ENCODE measurements around the gene PGAM5. TPM values are rescaled to one million over a fixed set of nuclear protein-coding genes. Genes with fewer than 3 reads are reported as not detected.

Gene PGAM5
- total RNA-seq, 1 experiment from 2014 or later = 101 TPM

- Mint-ChIP-seq H3K36me3 (ENCODE audit: insufficient read depth, unreplicated experiment) (peaks cover 99% of the 10 kb centered on the region), H3K27ac (ENCODE audit: unreplicated experiment) (no peak overlapping the region), H3K4me3 (ENCODE audit: low read depth, unreplicated experiment) (no peak overlapping the region), H3K4me1 (ENCODE audit: low read depth, unreplicated experiment) (peaks cover 17% of the 10 kb centered on the region), H3K27me3 (ENCODE audit: unreplicated experiment) (no peaks in the 10 kb centered on the region), H3K9me3 (ENCODE audit: low read depth, unreplicated experiment) (peaks cover 3% of the 10 kb centered on the region)
- TF ChIP-seq, protein P1, sequence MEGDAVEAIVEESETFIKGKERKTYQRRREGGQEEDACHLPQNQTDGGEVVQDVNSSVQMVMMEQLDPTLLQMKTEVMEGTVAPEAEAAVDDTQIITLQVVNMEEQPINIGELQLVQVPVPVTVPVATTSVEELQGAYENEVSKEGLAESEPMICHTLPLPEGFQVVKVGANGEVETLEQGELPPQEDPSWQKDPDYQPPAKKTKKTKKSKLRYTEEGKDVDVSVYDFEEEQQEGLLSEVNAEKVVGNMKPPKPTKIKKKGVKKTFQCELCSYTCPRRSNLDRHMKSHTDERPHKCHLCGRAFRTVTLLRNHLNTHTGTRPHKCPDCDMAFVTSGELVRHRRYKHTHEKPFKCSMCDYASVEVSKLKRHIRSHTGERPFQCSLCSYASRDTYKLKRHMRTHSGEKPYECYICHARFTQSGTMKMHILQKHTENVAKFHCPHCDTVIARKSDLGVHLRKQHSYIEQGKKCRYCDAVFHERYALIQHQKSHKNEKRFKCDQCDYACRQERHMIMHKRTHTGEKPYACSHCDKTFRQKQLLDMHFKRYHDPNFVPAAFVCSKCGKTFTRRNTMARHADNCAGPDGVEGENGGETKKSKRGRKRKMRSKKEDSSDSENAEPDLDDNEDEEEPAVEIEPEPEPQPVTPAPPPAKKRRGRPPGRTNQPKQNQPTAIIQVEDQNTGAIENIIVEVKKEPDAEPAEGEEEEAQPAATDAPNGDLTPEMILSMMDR (IDR thresholded peaks at IDR 0.05; ENCODE audit: unreplicated experiment) = no peak
- DNase-seq = no peak
- BruUV-seq (replicated peaks) = no TSS peak
- CTCF ChIA-PET = no interaction called here
- intact Hi-C loops (cut with micrococcal nuclease; ENCODE audit: unreplicated experiment) = no loop called here
Observed at GRCh38 chr12:132740313-132740646, 29.6 kb downstream of the PGAM5 start.

GRCh38 chr12:132740652-132741051, 30.0 kb downstream of the PGAM5 start:
- Mint-ChIP-seq H3K4me1 (ENCODE audit: low read depth, unreplicated experiment) (peaks cover 17% of the 10 kb centered on the region), H3K36me3 (ENCODE audit: insufficient read depth, unreplicated experiment) (peaks cover 99% of the 10 kb centered on the region), H3K9me3 (ENCODE audit: low read depth, unreplicated experiment) (peaks cover 3% of the 10 kb centered on the region), H3K27me3 (ENCODE audit: unreplicated experiment) (no peaks in the 10 kb centered on the region), H3K27ac (ENCODE audit: unreplicated experiment) (no peak overlapping the region), H3K4me3 (ENCODE audit: low read depth, unreplicated experiment) (no peak overlapping the region)
- intact Hi-C loops (cut with micrococcal nuclease; ENCODE audit: unreplicated experiment) = no loop called here
- TF ChIP-seq, protein P1 (IDR thresholded peaks at IDR 0.05; ENCODE audit: unreplicated experiment) = no peak
- no peak for DNase-seq
- CTCF ChIA-PET = no interaction called here
- no TSS peak for BruUV-seq (replicated peaks)

DNA sequence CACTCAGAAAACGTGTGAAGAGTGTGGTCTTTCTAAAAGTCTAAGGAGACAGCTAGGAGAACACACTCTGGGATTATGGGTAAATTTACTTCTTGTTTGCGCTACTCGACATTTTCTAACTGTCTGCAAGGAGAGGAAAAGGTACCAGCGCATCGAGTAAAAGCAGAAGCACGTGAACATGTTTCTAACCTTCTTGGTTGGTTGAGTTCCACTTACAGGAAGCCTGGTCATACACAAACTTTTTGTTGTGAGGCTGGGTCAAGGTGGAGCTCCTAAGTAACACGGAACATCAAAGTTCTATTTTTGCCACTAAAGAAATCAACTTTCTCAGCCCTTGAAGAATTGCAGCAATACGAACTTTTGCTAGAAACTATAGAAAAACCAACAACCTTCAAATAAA, 31.0 kb downstream of the PGAM5 start:
- no TSS peak for BruUV-seq (replicated peaks)
- no peak for DNase-seq
- H3K36me3 Mint-ChIP-seq (ENCODE audit: insufficient read depth, unreplicated experiment) = peaks cover 99% of the 10 kb centered on the region
- intact Hi-C loops (cut with micrococcal nuclease; ENCODE audit: unreplicated experiment) = no loop called here
- no peak overlapping the region for H3K4me3 Mint-ChIP-seq (ENCODE audit: low read depth, unreplicated experiment)
- CTCF ChIA-PET = interaction anchor here (0.7 kb wide), 1 partner anchor 49 kb away, joined by 3 read pairs; no protein-coding TSS in a partner anchor
- peaks cover 3% of the 10 kb centered on the region for H3K9me3 Mint-ChIP-seq (ENCODE audit: low read depth, unreplicated experiment)
- H3K4me1 Mint-ChIP-seq (ENCODE audit: low read depth, unreplicated experiment) = peaks cover 17% of the 10 kb centered on the region
- no peaks in the 10 kb centered on the region for H3K27me3 Mint-ChIP-seq (ENCODE audit: unreplicated experiment)
- TF ChIP-seq, protein P1 (IDR thresholded peaks at IDR 0.05; ENCODE audit: unreplicated experiment) = no peak
- H3K27ac Mint-ChIP-seq (ENCODE audit: unreplicated experiment) = no peak overlapping the region

GRCh38 chr12:132743831-132744230, 33.2 kb downstream of the PGAM5 start:
- Mint-ChIP-seq H3K27ac (ENCODE audit: unreplicated experiment) (peak overlapping the region; percentile 47), H3K4me3 (ENCODE audit: low read depth, unreplicated experiment) (peak overlapping the region; percentile 35), H3K9me3 (ENCODE audit: low read depth, unreplicated experiment) (peaks cover 3% of the 10 kb centered on the region), H3K36me3 (ENCODE audit: insufficient read depth, unreplicated experiment) (peaks cover 100% of the 10 kb centered on the region), H3K27me3 (ENCODE audit: unreplicated experiment) (no peaks in the 10 kb centered on the region), H3K4me1 (ENCODE audit: low read depth, unreplicated experiment) (peaks cover 17% of the 10 kb centered on the region)
- intact Hi-C loops (cut with micrococcal nuclease; ENCODE audit: unreplicated experiment) = no loop called here
- no TSS peak for BruUV-seq (replicated peaks)
- CTCF ChIA-PET = interaction anchor here (0.5 kb wide), 1 partner anchor 73 kb away, joined by 3 read pairs; no protein-coding TSS in a partner anchor
- no peak for DNase-seq
- TF ChIP-seq, protein P1 (IDR thresholded peaks at IDR 0.05; ENCODE audit: unreplicated experiment) = no peak

All from Calu3 (cell line).